K562 (cell line): ENCODE measurements around the gene RCSD1. TPM values are rescaled to one million over a fixed set of nuclear protein-coding genes. Genes with fewer than 3 reads are reported as not detected.

ENCODE experiments used
- CBFA2T3 ChIP-seq: fragments of 450-650 bp; IDR thresholded peaks from 2 replicates; pipeline ENCODE4 v1.6.1; 2017
- CBX2 ChIP-seq: fragments of 200-600 bp; sonication (generic); IDR thresholded peaks from one replicate; pipeline ENCODE4 v1.6.1; 2012; ENCODE audit warnings: mild to moderate bottlenecking, low read length, inconsistent platforms; ENCODE audit not compliant: insufficient read depth, poor library complexity, severe bottlenecking
- CEBPG ChIP-seq, 3 experiments: fragments of 200-800 bp in 1 of 3; sonication (Bioruptor generic) in 1 of 3; sonication (generic) in 1 of 3; formaldehyde crosslinking in 1 of 3; IDR thresholded peaks in 2 of 3; conservative IDR thresholded peaks in 1 of 3; 2 replicates each; pipeline versions ENCODE4 v1.6.1 to v1.8.0; 2016 to 2022; ENCODE audit warnings: missing compliant biosample characterization in 2 of 3, missing genetic modification characterization in 2 of 3, mild to moderate bottlenecking in 1 of 3, missing genetic modification reagents in 1 of 3
- DDX20 ChIP-seq: fragments of 450-650 bp; IDR thresholded peaks from 2 replicates; pipeline ENCODE4 v1.6.1; 2016; ENCODE audit warnings: missing genetic modification characterization, low read depth, mild to moderate bottlenecking, missing compliant biosample characterization, moderate library complexity
- DIDO1 ChIP-seq: fragments of 450-650 bp; IDR thresholded peaks from 2 replicates; pipeline ENCODE4 v1.6.1; 2016; ENCODE audit warnings: low read depth, missing biosample characterization, missing genetic modification characterization
- ELF1 ChIP-seq: fragments of 200-800 bp; sonication (Bioruptor generic); IDR thresholded peaks from 2 replicates; pipeline ENCODE4 v1.6.1; 2016; ENCODE audit warnings: missing genetic modification characterization, missing compliant biosample characterization
- EP300 ChIP-seq: IDR thresholded peaks from 2 replicates; pipeline ENCODE4 v1.6.1; 2012; ENCODE audit warnings: low read length, improper control_type of control experiment
- ETV5 ChIP-seq: sonication (generic); formaldehyde crosslinking; IDR thresholded peaks from 2 replicates; pipeline ENCODE4 v1.4.0; 2020; ENCODE audit warnings: low read depth, mild to moderate bottlenecking, missing genetic modification reagents
- JUND ChIP-seq, 2 experiments: IDR thresholded peaks; 2 replicates in 1 of 2; 3 replicates in 1 of 2; pipeline ENCODE4 v1.6.1; 2011; ENCODE audit warnings: borderline replicate concordance in 2 of 2, low read depth in 2 of 2, low read length in 2 of 2, improper control_type of control experiment in 1 of 2, missing biosample characterization in 1 of 2, missing genetic modification characterization in 1 of 2, missing genetic modification reagents in 1 of 2
- MAFK ChIP-seq: IDR thresholded peaks from 2 replicates; pipeline ENCODE4 v1.6.1; 2011; ENCODE audit warnings: low read length, improper control_type of control experiment
- MCM5 ChIP-seq: fragments of 450-650 bp; IDR thresholded peaks from 2 replicates; pipeline ENCODE4 v1.6.1; 2016; ENCODE audit warnings: low read depth
- MTA1 ChIP-seq: fragments of 450-650 bp; IDR thresholded peaks from 2 replicates; pipeline ENCODE4 v1.6.1; 2017; ENCODE audit warnings: borderline replicate concordance
- MTA2 ChIP-seq: fragments of 450-650 bp; IDR thresholded peaks from 2 replicates; pipeline ENCODE4 v1.6.1; 2016; ENCODE audit warnings: low read depth
- NR2F6 ChIP-seq: fragments of 450-650 bp; formaldehyde crosslinking; IDR thresholded peaks from 2 replicates; pipeline ENCODE4 v1.4.0; 2020; ENCODE audit warnings: mild to moderate bottlenecking
- PHF20 ChIP-seq: fragments of 450-650 bp; IDR thresholded peaks from 2 replicates; pipeline ENCODE4 v1.6.1; 2018; ENCODE audit not compliant: partially characterized antibody
- SIRT6 ChIP-seq: IDR thresholded peaks from one replicate; pipeline ENCODE4 v1.6.1; 2012; ENCODE audit warnings: low read depth, mild to moderate bottlenecking, control low read depth, inconsistent platforms, low read length, moderate library complexity
- SMAD1 ChIP-seq: fragments of 150-350 bp; IDR thresholded peaks from 2 replicates; pipeline ENCODE4 v1.6.1; 2014; ENCODE audit warnings: low read length, low read depth; ENCODE audit not compliant: partially characterized antibody
- SMARCB1 ChIP-seq: IDR thresholded peaks from 2 replicates; pipeline ENCODE4 v1.6.1; 2011; ENCODE audit warnings: improper control_type of control experiment, low read depth; ENCODE audit not compliant: insufficient read length
- SNRNP70 ChIP-seq: fragments of 200-400 bp; formaldehyde crosslinking; optimal IDR thresholded peaks from 2 replicates; pipeline ENCODE3; 2017; ENCODE audit warnings: low read depth, low read length
- TBL1XR1 ChIP-seq, 2 experiments: IDR thresholded peaks; 2 replicates each; pipeline ENCODE4 v1.6.1; 2012; ENCODE audit warnings: improper control_type of control experiment in 2 of 2, low read length in 2 of 2, mild to moderate bottlenecking in 1 of 2
- ZEB2 ChIP-seq: fragments of 450-650 bp; IDR thresholded peaks from 2 replicates; pipeline ENCODE4 v1.6.1; 2016
- ZNF140 ChIP-seq: fragments of 250-450 bp; sonication (Bioruptor Pico); IDR thresholded peaks from 2 replicates; pipeline ENCODE4 v1.8.0; 2021; ENCODE audit warnings: moderate library complexity, mild to moderate bottlenecking, inconsistent platforms
- ZNF197 ChIP-seq: fragments of 200-800 bp; sonication (Bioruptor generic); IDR thresholded peaks from 2 replicates; pipeline ENCODE4 v1.6.1; 2016; ENCODE audit warnings: low read depth, missing genetic modification characterization, missing compliant biosample characterization
- ZNF583 ChIP-seq: fragments of 250-450 bp; sonication (Bioruptor Pico); IDR thresholded peaks from 2 replicates; pipeline ENCODE4 v1.4.0; 2020
- polyA plus RNA-seq, 8 experiments: library from polyadenylated mRNA; depleted of rRNA in 4 of 8; stranded (reverse) in 5 of 8; unstranded in 3 of 8; fragments of >200 nt; fragmentation: Nextera tagmentation in 2 of 8; fragmentation: Illumina TruSeq in 1 of 8; extraction: Ambion mirVana in 2 of 8; extraction: Trizol in 1 of 8; gene quantifications; 2 replicates each; pipeline versions ENCODE4 v1.2.1 to v1.2.3, GENCODE V29; 2011 to 2014; ENCODE audit warnings: inconsistent platforms in 1 of 8, missing spikeins in 1 of 8
- total RNA-seq, 7 experiments: library from RNA; depleted of rRNA in 6 of 7; stranded (reverse); fragments of >200 nt in 6 of 7; fragmentation: Illumina TruSeq in 2 of 7; extraction: Trizol in 2 of 7; gene quantifications; 2 replicates each; pipeline versions ENCODE4 v1.2.1 to v1.2.3, GENCODE V29; 2011 to 2021; ENCODE audit warnings: low replicate concordance in 1 of 7
- TF ChIP-seq, protein P1 (sequence below): IDR thresholded peaks from 2 replicates; pipeline ENCODE4 v1.6.1; 2012; ENCODE audit warnings: low read depth, low read length, improper control_type of control experiment, borderline replicate concordance
- TF ChIP-seq, protein P2 (sequence below): fragments of 450-650 bp; IDR thresholded peaks from 2 replicates; pipeline ENCODE4 v1.6.1; 2016

The RCSD1 gene
- total and polyA plus RNA-seq, 9 of the 15 experiments (the other 6 are each of a cell fraction or from before 2014, with no cell fraction given) = 7.8 to 69.8 (median 45.3) TPM

DNA sequence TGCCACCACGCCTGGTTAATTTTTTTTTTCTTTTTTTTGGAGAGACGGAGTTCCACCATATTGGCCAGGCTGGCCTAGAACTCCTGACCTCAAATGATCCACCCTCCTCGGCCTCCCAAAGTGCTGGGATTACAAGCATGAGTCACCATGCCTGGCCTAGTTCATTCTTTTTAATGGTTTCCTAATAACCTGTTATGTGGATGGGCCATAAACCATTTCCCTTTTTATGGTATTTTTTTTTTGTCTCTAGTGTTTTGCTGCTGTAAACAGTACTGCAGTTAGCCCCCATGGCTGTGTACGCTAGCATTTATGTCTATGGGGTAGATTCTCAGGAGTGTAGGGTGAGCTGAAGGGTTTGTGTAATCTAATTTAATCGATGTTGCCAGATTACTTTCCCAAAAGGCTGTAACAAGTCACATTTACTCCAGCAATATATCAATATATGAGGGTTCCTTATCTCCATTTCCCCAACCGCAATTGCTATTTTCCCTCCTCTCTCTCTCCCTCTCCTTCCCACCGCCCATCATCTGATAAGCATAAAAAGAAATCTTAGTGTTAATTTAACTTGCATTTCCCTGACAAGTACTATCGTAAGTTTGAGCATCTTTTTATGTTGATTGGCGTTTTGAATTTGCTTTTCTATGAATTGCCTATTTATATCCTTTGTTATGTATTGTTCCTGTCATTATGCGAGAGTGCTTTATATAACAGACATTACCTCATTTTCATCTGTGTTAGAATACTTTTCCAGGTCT is 28.7 kb downstream of the RCSD1 start (continued):
- TF ChIP-seq DIDO1 (no peak), CEBPG (CRISPR knock-in tag; IDR thresholded peaks at IDR 0.05) (no peak), CEBPG (tag; conservative IDR thresholded peaks at IDR 0.05 in 1 of 2, IDR thresholded peaks at IDR 0.05 in 1 of 2) (no peak), ETV5 (CRISPR knock-in tag) (no peak), JUND (IDR thresholded peaks at IDR 0.05; ENCODE audit: borderline replicate concordance, low read depth, low read length) (peak; percentile 66), JUND (tag; IDR thresholded peaks at IDR 0.05; ENCODE audit: borderline replicate concordance, low read depth, low read length) (peak; percentile 45; the same call in 1 of the 3 replicates), ZNF140 (CRISPR knock-in tag) (no peak), DDX20 (tag) (no peak), MAFK (no peak), ZNF197 (0 out of 2 replicates have a peak, but pooled peaks have one; percentile 55), ZNF583 (CRISPR knock-in tag) (no peak), MCM5 (no peak), CBFA2T3 (peak; percentile 41), EP300 (no peak), MTA2 (peak; percentile 39), NR2F6 (CRISPR knock-in tag) (no peak), TBL1XR1 (IDR thresholded peaks at IDR 0.05; ENCODE audit: low read length in 2 of 2) (no peak), SMARCB1 (peak; percentile 74), PHF20 (peak; percentile 16), ELF1 (tag) (no peak), ZEB2 (peak; percentile 42; the same call in 1 of the 2 replicates), MTA1 (peak; percentile 45; the same call in 1 of the 2 replicates), SMAD1 (no peak), SIRT6 (no peak), SNRNP70 (no peak), CBX2 (no peak)
- TF ChIP-seq, protein P1, sequence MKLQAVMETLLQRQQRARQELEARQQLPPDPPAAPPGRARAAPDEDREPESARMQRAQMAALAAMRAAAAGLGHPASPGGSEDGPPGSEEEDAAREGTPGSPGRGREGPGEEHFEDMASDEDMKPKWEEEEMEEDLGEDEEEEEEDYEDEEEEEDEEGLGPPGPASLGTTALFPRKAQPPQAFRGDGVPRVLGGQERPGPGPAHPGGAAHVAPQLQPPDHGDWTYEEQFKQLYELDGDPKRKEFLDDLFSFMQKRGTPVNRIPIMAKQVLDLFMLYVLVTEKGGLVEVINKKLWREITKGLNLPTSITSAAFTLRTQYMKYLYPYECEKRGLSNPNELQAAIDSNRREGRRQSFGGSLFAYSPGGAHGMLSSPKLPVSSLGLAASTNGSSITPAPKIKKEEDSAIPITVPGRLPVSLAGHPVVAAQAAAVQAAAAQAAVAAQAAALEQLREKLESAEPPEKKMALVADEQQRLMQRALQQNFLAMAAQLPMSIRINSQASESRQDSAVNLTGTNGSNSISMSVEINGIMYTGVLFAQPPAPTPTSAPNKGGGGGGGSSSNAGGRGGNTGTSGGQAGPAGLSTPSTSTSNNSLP = no peak
- TF ChIP-seq, protein P2, sequence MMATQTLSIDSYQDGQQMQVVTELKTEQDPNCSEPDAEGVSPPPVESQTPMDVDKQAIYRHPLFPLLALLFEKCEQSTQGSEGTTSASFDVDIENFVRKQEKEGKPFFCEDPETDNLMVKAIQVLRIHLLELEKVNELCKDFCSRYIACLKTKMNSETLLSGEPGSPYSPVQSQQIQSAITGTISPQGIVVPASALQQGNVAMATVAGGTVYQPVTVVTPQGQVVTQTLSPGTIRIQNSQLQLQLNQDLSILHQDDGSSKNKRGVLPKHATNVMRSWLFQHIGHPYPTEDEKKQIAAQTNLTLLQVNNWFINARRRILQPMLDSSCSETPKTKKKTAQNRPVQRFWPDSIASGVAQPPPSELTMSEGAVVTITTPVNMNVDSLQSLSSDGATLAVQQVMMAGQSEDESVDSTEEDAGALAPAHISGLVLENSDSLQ = peak; percentile 53
